SJCRH30 (cell line): ENCODE results near the gene TRAP1. TPM values are rescaled to one million over a fixed set of nuclear protein-coding genes. Genes with fewer than 3 reads are reported as not detected.

Source experiments
- DNase-seq, 2 experiments: peaks; one replicate each; pipeline ENCODE4 v3.0.0-alpha.2; 2015 to 2020
- H3K27ac ChIP-seq: fragments of 250-450 bp; sonication (Bioruptor Pico); 2 replicates; pipeline ENCODE4 v1.5.1; 2020; ENCODE audit warnings: mild to moderate bottlenecking, moderate library complexity
- H3K27me3 ChIP-seq: fragments of 250-450 bp; sonication (Bioruptor Pico); 2 replicates; pipeline ENCODE4 v1.5.1; 2020; ENCODE audit warnings: mild to moderate bottlenecking, moderate library complexity
- H3K36me3 ChIP-seq: fragments of 250-450 bp; sonication (Bioruptor Pico); 2 replicates; pipeline ENCODE4 v1.5.1; 2020; ENCODE audit warnings: mild to moderate bottlenecking, moderate library complexity
- H3K4me1 ChIP-seq: fragments of 250-450 bp; sonication (Bioruptor Pico); 2 replicates; pipeline ENCODE4 v1.5.1; 2020; ENCODE audit warnings: mild to moderate bottlenecking, moderate library complexity
- H3K4me3 ChIP-seq: fragments of 250-450 bp; sonication (Bioruptor Pico); 2 replicates; pipeline ENCODE4 v1.5.1; 2020; ENCODE audit warnings: mild to moderate bottlenecking, moderate library complexity
- H3K9me3 ChIP-seq: fragments of 250-450 bp; sonication (Bioruptor Pico); replicated peaks from 2 replicates; pipeline ENCODE4 v1.5.1; 2020; ENCODE audit warnings: mild to moderate bottlenecking, moderate library complexity
- total RNA-seq: library from RNA; depleted of rRNA; stranded (reverse); fragments of >200 nt; shearing (Covaris generic); gene quantifications from 2 replicates; pipeline ENCODE4 v1.2.3, GENCODE V29; 2014

Gene TRAP1
- total RNA-seq, 1 experiment from 2014 or later, result 71.0 TPM

DNA sequence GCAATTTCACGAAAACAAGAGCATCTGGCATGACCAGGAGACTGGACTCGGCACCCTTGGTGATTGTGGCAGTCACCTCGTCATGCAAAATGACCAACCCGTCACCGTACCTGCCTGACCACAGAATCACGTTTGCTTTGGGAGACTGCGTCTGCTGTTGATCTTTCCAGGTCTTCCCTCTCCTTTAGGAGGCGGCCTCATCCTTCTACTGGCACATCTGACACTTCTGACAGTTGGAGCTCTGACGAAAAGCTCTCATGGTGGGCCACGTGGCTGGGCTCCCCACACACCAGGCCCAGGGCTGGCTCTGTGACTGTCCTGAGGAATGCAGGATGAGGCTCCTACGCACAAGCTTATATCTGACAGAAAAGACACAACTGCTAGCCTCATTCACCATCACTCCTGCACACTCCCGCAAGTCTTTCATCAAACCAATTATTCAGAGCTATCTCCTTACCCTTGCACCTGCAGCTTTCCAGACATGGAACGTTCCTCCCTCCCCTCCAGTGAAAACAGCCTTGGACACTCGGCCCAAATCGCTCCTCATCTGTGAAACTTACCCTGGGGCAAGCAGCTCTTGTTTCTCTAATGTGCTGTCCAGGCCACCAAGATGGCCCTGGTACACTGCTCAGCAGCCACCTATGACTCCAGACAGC lies 3.6 kb downstream of the TRAP1 start:
- H3K36me3 ChIP-seq, result no peaks in the 10 kb centered on the region
- H3K9me3 ChIP-seq, result no peaks in the 10 kb centered on the region
- H3K27ac ChIP-seq, result no peak overlapping the region

DNA sequence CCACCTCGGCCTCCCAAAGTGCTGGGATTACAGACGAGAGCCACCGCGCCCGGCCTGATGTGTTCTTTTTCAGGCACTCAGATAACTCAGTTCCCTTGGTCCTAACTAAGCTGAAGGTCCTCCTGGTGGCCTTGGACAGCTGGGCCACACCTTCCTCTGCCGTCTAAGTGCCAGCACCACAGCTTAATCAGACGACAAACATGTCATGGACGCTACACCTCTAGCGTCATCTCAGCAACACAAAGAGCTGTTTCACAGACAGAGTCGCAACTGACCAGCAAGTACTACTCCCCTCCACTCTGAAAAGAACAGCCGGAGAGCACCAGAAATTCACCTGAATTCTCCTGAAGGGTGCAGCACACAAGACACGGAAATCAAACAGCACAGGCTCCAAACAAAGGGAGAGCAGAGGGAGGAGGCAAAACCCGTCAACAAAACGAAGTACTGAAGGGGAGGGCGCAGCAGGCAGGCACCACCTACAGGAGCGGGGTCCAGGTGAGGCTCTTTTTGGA lies 4.4 kb downstream of the TRAP1 start:
- no peaks in the 10 kb centered on the region for H3K4me1 ChIP-seq
- no peak overlapping the region for H3K27ac ChIP-seq
- H3K4me3 ChIP-seq, result no peak overlapping the region
- no peaks in the 10 kb centered on the region for H3K27me3 ChIP-seq
- no peaks in the 10 kb centered on the region for H3K9me3 ChIP-seq
- no peaks in the 10 kb centered on the region for H3K36me3 ChIP-seq
- no peak for DNase-seq

More for the DNA sequence above, 3.6 kb downstream of the TRAP1 start:
- H3K4me1 ChIP-seq, result no peaks in the 10 kb centered on the region
- no peak overlapping the region for H3K4me3 ChIP-seq
- no peak for DNase-seq
- no peaks in the 10 kb centered on the region for H3K27me3 ChIP-seq

GRCh38 chr16:3706253-3707012 lies 10.9 kb downstream of the TRAP1 start:
- H3K4me3 ChIP-seq, result no peak overlapping the region
- H3K27ac ChIP-seq, result no peak overlapping the region
- DNase-seq, result no peak
- no peaks in the 10 kb centered on the region for H3K27me3 ChIP-seq
- H3K36me3 ChIP-seq, result no peaks in the 10 kb centered on the region
- H3K4me1 ChIP-seq, result no peaks in the 10 kb centered on the region
- no peaks in the 10 kb centered on the region for H3K9me3 ChIP-seq

- DNase-seq, result no peak
- no peaks in the 10 kb centered on the region for H3K36me3 ChIP-seq
- H3K27me3 ChIP-seq, result no peaks in the 10 kb centered on the region
- H3K27ac ChIP-seq, result no peak overlapping the region
- H3K4me3 ChIP-seq, result no peak overlapping the region
- H3K9me3 ChIP-seq, result no peaks in the 10 kb centered on the region
- no peaks in the 10 kb centered on the region for H3K4me1 ChIP-seq
Measured at GRCh38 chr16:3702082-3702481, 15.2 kb downstream of the TRAP1 start.

DNA sequence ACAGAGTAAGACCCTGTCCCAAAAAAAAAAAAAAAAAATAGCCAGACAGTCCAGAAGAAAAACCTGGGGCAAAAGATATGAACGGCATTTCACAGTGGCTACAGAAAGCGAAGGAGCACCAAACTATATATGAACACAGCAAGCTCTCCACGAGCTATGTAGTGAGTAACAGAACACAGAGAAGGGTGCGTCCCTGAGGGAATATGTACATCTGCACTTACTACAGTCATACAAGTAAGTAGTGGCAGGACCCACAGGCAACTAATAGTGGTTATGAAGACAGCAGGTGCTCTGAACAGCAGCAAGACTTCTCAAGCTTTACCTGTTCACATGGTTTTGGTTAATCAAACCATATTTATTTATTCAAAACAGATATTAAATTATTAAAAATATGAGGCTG lies 15.8 kb downstream of the TRAP1 start:
- H3K4me3 ChIP-seq, result no peak overlapping the region
- no peaks in the 10 kb centered on the region for H3K27me3 ChIP-seq
- no peak for DNase-seq
- no peaks in the 10 kb centered on the region for H3K4me1 ChIP-seq
- no peak overlapping the region for H3K27ac ChIP-seq
- H3K9me3 ChIP-seq, result no peaks in the 10 kb centered on the region
- no peaks in the 10 kb centered on the region for H3K36me3 ChIP-seq

- H3K27me3 ChIP-seq, result no peaks in the 10 kb centered on the region
- H3K4me1 ChIP-seq, result no peaks in the 10 kb centered on the region
- H3K27ac ChIP-seq, result no peak overlapping the region
- H3K9me3 ChIP-seq, result no peaks in the 10 kb centered on the region
- H3K4me3 ChIP-seq, result no peak overlapping the region
- no peak for DNase-seq
- H3K36me3 ChIP-seq, result no peaks in the 10 kb centered on the region
Measured at GRCh38 chr16:3698941-3699340, 18.4 kb downstream of the TRAP1 start.

DNA sequence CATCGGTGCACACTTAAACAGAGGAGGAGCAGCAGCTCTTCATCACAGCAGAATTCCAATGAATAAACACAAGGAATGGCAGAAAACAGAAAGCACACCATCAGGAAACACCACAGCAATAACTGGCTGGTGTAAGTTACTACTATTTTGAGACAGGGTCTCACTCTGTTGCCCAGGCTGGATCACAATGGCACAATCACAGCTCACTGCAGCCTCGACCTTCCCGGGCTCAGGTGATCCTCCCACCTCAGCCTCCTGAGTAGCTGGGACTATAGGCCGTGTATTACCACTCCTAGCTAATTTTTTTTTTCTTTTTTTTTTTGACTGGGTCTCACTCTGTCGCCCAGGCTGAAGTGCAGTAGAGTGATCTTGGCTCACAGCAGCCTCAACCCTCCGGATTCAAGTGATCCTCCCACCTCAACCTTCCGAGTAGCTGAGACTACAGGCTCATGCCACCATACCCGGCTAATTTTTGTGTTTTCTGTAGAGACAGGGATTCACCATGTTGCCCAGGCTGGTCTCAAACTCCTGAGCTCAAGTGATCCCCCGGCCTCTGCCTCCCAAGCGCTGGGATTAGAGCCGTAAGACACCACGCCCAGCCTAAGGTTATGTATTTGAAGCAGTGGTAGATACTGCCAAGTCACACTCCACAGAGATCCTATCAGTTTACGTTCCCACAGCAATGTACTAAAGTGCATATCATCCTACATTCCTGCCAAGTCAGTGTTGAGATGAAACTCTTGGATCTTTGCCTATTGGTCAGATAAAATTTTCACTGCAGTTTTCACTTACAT lies 20.7 kb downstream of the TRAP1 start:
- Histone ChIP-seq H3K9me3 (no peaks in the 10 kb centered on the region), H3K27me3 (no peaks in the 10 kb centered on the region), H3K27ac (no peak overlapping the region), H3K4me3 (no peak overlapping the region), H3K4me1 (no peaks in the 10 kb centered on the region), H3K36me3 (no peaks in the 10 kb centered on the region)
- no peak for DNase-seq

- no peak for DNase-seq
- Histone ChIP-seq H3K9me3 (no peaks in the 10 kb centered on the region), H3K4me3 (no peak overlapping the region), H3K4me1 (no peaks in the 10 kb centered on the region), H3K27ac (no peak overlapping the region), H3K27me3 (no peaks in the 10 kb centered on the region), H3K36me3 (no peaks in the 10 kb centered on the region)
Measured at GRCh38 chr16:3695610-3696369, 21.5 kb downstream of the TRAP1 start.

DNA sequence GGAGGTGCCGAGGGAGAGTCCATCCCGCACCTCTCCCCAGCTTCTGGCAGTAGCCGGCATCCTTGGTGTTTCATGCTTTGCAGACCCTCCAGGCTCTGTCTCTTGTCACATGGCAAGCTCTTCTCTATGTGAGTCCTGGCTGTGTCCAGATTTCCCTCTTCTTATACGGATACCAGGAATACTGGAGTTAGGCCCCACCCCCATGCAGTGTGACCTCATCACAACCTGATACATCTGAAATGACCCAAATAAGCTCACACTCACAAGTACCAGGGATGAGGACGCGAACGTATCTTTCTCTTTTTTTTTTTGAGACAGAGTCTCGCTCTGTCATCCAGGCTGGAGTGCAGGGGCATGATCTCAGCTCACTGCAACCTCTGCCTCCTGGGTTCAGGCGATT lies 23.3 kb downstream of the TRAP1 start:
- H3K9me3 ChIP-seq, result no peaks in the 10 kb centered on the region
- H3K4me3 ChIP-seq, result no peak overlapping the region
- DNase-seq, result no peak
- no peaks in the 10 kb centered on the region for H3K27me3 ChIP-seq
- no peak overlapping the region for H3K27ac ChIP-seq
- H3K36me3 ChIP-seq, result no peaks in the 10 kb centered on the region; the same call in 1 of the 2 replicates
- H3K4me1 ChIP-seq, result no peaks in the 10 kb centered on the region

DNA sequence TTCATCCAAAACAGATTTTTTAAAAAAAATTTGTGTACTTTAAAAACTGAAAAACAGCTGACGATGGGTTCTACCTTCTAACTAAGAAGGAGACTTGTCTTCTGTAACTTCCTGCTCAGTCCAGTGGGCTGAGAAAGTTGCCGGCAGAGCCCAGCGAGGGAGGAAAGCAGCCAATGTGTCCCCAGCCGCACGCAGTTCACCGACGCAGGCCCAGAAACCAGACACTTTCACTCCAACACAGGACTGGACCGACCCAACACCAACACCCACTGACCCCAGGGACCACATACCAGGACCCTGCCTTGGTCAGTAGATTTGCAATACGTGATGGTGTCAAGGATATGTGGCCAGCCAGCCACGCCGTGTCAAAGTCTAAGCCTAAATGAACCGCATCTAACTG lies 25.6 kb downstream of the TRAP1 start:
- Histone ChIP-seq H3K9me3 (no peaks in the 10 kb centered on the region), H3K4me1 (no peaks in the 10 kb centered on the region), H3K27ac (no peak overlapping the region), H3K27me3 (no peaks in the 10 kb centered on the region), H3K36me3 (peaks cover 6% of the 10 kb centered on the region; the same call in 1 of the 2 replicates), H3K4me3 (no peak overlapping the region)
- DNase-seq, result no peak

DNA sequence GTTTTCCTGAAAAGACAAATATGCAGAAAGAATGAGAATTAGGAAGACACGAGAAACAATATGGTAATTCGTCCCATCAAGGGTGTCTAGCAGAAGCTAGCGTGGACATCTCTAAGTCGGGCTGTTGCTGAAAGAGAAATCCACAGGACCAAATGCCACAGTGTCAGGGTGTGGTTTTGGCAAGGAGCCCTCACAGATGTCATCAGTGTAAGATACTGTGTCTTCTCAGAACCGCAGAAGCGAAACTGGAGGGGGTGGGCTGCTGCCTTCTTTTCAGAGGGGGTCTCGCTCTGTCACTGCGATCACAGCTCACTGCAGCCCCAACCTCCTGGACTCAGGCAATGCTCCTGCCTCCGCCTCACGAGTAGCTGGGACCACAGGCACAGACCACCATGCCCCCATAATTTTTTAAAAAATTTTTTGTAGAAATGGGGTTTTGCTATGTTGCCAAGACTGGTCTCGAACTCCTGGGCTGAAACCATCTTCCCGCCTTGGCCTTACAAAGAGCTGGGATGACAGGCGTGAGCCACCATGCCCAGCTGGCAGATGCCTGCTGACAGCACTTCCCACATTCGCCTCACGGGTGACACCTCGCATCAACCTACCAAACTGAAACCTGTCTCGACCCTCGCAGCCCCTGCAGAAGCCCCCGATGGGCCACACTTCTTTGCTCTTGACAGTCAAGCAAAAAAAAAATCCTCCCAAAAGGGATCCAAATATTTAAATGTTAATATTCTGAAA lies 26.2 kb downstream of the TRAP1 start:
- Histone ChIP-seq H3K27me3 (no peaks in the 10 kb centered on the region), H3K9me3 (no peaks in the 10 kb centered on the region), H3K4me1 (no peaks in the 10 kb centered on the region), H3K27ac (no peak overlapping the region), H3K4me3 (no peak overlapping the region), H3K36me3 (peaks cover 6% of the 10 kb centered on the region; the same call in 1 of the 2 replicates)
- DNase-seq, result no peak

DNA sequence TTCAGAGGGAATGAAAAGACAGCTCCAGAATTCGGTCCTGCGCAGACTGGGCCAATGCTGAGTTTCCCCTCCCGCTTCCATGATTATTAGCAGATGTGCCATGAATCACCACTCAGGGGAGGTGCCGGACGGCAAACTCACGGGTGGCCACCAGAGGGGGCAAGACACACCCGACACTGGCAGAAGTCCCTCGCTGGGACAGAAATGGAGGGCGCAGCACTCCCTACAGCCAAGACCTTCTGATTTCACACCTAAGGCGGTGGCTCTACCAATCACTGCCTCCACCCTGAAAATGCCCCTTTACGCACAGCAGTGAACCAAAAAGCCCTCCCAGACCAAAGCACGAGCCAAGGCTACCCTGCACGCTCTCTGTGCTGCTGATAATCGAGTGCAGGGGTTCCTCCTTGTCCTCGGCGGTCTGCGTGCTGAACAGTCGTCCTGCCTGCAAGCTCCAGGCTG lies 26.8 kb downstream of the TRAP1 start:
- Histone ChIP-seq H3K27me3 (no peaks in the 10 kb centered on the region), H3K4me3 (no peak overlapping the region), H3K36me3 (peaks cover 6% of the 10 kb centered on the region; the same call in 1 of the 2 replicates), H3K9me3 (no peaks in the 10 kb centered on the region), H3K4me1 (no peaks in the 10 kb centered on the region), H3K27ac (no peak overlapping the region)
- DNase-seq, result peak; percentile 80 to 84

DNA sequence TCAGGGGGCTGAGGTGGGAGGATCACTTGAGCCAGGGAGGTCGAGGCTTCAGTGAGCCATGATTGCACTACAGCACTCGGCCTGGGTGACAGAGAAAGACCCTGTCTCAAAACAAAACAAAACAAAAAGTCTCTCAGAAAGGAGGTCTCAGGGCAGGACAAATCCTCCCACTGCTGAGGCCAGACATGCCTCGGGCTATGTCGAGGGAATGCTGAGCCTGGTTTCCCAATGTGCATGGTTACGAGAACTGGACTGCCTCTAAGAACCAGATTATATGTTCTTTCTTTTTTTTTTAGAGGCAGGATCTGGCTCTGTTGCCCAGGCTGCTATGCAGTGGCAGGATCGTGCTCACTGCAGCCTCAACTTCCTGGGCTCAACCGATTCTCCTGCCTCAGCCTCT lies 27.6 kb downstream of the TRAP1 start:
- no peak overlapping the region for H3K4me3 ChIP-seq
- no peaks in the 10 kb centered on the region for H3K27me3 ChIP-seq
- DNase-seq, result no peak
- H3K36me3 ChIP-seq, result peaks cover 6% of the 10 kb centered on the region; the same call in 1 of the 2 replicates
- no peaks in the 10 kb centered on the region for H3K4me1 ChIP-seq
- H3K9me3 ChIP-seq, result no peaks in the 10 kb centered on the region
- H3K27ac ChIP-seq, result no peak overlapping the region

DNA sequence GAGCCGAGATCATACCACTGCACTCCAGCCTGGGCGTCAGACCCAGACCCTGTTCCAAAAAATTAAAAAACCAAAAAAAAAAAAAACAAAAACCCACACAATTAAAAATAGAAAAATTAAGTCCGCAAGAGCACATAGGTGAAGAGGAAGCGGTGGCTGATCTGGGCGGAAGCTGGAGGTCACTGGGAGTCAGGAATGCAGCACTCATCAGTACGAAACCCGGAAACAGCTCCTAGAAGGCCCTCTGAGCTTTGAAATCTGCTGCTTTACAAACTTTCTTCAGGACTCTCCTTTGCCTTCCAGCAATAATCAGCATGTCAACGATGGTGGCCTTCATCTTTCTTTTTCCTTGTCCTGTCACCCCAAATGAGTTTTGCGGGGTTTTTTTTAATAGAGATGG lies 29.5 kb downstream of the TRAP1 start:
- no peaks in the 10 kb centered on the region for H3K9me3 ChIP-seq
- no peaks in the 10 kb centered on the region for H3K4me1 ChIP-seq
- H3K36me3 ChIP-seq, result peaks cover 9% of the 10 kb centered on the region; the same call in 1 of the 2 replicates
- no peaks in the 10 kb centered on the region for H3K27me3 ChIP-seq
- no peak for DNase-seq
- H3K27ac ChIP-seq, result no peak overlapping the region
- H3K4me3 ChIP-seq, result no peak overlapping the region
